Suprapubic skin (tissue), 4 donors: ENCODE data around the gene RELN.

Source experiments
- EP300 ChIP-seq: sonication (generic); formaldehyde crosslinking; IDR thresholded peaks from one replicate; pipeline ENCODE4 v1.6.1; 2017; ENCODE audit warnings: antibody characterized with exemption
- POLR2A ChIP-seq, 2 donors: fragments of 450-650 bp; IDR thresholded peaks; one replicate each; pipeline ENCODE4 v1.6.1; 2017; ENCODE audit warnings: antibody characterized with exemption in 2 of 2, mild to moderate bottlenecking in 2 of 2, moderate library complexity in 2 of 2
- POLR2AphosphoS5 ChIP-seq, 3 donors: sonication (generic); formaldehyde crosslinking; IDR thresholded peaks; one replicate each; pipeline ENCODE4 v1.6.1; 2017; ENCODE audit warnings: antibody characterized with exemption in 3 of 3
- TF ChIP-seq, protein P1 (sequence below), 2 donors: fragments of 200-600 bp in 1 of 2; fragments of 450-650 bp in 1 of 2; sonication (generic) in 1 of 2; IDR thresholded peaks; one replicate each; pipeline ENCODE4 v1.5.1; 2016 to 2019; ENCODE audit warnings: antibody characterized with exemption in 2 of 2, mild to moderate bottlenecking in 1 of 2, moderate library complexity in 1 of 2

DNA sequence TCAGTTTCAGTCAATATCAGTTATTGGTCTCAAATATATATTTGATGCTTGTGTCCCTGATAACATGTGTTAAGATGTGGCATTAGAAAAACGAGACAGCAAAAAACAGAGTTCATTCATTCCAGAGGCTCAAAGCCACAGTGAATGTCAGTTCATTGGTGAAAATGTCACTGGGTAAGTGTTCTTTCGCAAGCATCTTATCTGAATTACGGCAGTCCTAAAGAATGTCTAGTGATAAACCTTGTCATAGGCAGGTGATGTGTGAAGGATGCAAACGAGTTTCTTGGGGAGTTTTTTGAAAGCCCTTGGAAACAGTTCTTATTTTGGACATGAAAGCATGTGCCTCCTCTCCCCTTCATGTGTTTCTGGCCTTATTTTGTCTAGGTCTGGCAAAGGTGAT lies 45.9 kb upstream of the RELN start:
- TF ChIP-seq, protein P1, sequence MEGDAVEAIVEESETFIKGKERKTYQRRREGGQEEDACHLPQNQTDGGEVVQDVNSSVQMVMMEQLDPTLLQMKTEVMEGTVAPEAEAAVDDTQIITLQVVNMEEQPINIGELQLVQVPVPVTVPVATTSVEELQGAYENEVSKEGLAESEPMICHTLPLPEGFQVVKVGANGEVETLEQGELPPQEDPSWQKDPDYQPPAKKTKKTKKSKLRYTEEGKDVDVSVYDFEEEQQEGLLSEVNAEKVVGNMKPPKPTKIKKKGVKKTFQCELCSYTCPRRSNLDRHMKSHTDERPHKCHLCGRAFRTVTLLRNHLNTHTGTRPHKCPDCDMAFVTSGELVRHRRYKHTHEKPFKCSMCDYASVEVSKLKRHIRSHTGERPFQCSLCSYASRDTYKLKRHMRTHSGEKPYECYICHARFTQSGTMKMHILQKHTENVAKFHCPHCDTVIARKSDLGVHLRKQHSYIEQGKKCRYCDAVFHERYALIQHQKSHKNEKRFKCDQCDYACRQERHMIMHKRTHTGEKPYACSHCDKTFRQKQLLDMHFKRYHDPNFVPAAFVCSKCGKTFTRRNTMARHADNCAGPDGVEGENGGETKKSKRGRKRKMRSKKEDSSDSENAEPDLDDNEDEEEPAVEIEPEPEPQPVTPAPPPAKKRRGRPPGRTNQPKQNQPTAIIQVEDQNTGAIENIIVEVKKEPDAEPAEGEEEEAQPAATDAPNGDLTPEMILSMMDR (IDR thresholded peaks at IDR 0.05): no peak
- no peak for TF ChIP-seq POLR2A (IDR thresholded peaks at IDR 0.05)
- no peak for TF ChIP-seq POLR2AphosphoS5 (IDR thresholded peaks at IDR 0.05)
- TF ChIP-seq EP300: no peak
